Measurements from ENCODE around the gene TRIM10.

Gene TRIM10, protein sequence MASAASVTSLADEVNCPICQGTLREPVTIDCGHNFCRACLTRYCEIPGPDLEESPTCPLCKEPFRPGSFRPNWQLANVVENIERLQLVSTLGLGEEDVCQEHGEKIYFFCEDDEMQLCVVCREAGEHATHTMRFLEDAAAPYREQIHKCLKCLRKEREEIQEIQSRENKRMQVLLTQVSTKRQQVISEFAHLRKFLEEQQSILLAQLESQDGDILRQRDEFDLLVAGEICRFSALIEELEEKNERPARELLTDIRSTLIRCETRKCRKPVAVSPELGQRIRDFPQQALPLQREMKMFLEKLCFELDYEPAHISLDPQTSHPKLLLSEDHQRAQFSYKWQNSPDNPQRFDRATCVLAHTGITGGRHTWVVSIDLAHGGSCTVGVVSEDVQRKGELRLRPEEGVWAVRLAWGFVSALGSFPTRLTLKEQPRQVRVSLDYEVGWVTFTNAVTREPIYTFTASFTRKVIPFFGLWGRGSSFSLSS

DNA sequence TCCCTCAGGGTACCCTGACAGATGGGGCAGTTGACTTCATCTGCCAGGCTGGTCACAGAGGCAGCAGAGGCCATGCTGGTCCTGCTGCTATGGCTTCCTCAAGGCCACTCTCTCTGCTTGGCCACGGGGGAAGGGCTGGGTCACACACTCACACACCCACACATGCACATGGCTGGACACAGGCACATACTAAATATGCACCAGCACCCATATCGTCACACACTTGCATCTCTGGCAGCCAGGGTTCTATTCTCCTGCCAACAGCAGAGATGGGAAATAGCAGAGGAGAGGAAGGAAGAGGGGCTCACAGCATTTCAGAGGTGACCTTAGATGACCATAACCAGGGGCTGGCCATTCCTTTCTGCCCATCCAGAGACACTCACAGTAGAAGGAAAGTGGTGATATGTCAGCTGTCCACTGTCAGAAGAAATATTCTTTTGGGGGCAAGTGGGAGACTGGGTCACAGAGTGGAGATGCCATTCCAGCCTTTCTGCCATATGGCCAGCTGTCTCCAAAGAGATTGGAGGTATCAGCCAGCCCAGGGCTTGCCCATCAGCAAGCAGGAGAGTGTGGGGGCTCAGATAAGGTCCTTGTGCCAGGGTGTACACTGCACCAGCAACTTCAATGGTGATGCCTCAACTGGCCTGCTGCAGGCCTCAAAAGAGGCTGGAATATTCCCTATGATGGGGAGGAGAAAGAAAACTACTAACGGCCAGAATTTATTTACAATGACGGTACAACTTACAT, at the start of gene TRIM10:
Gene TRIM10, minus strand, starts transcription at position 427 of the 747 bp plus-strand sequence. Its CDS starts 353 bp downstream, at position 74.
- H3K4me1 ChIP-seq (ENCODE audit: control insufficient read depth in 5 of 5, insufficient read depth in 5 of 5, low read length in 5 of 5): peaks cover 0 to 10% (median 6%) of the 10 kb centered on the region in 5 donors
- H3K9me3 ChIP-seq (ENCODE audit: control insufficient read depth in 5 of 5, low read length in 5 of 5): no peaks in the 10 kb centered on the region
- peaks cover 4 to 17% (median 6%) of the 10 kb centered on the region in 5 donors for H3K27me3 ChIP-seq (ENCODE audit: control insufficient read depth in 5 of 5, insufficient read depth in 4 of 5, low read length in 5 of 5)
- no peak within 1 kb of the TSS for H3K27ac ChIP-seq (ENCODE audit: low read depth, low read length)
- H3K9ac ChIP-seq (ENCODE audit: low read length in 5 of 5): no peak within 1 kb of the TSS
- no peak within 1 kb of the TSS for H3K4me3 ChIP-seq (ENCODE audit: low read depth in 1 of 5, low read length in 5 of 5)
- no peaks in the 10 kb centered on the region for H3K36me3 ChIP-seq (ENCODE audit: control insufficient read depth in 5 of 5, insufficient read depth in 5 of 5, low read length in 5 of 5)

DNA sequence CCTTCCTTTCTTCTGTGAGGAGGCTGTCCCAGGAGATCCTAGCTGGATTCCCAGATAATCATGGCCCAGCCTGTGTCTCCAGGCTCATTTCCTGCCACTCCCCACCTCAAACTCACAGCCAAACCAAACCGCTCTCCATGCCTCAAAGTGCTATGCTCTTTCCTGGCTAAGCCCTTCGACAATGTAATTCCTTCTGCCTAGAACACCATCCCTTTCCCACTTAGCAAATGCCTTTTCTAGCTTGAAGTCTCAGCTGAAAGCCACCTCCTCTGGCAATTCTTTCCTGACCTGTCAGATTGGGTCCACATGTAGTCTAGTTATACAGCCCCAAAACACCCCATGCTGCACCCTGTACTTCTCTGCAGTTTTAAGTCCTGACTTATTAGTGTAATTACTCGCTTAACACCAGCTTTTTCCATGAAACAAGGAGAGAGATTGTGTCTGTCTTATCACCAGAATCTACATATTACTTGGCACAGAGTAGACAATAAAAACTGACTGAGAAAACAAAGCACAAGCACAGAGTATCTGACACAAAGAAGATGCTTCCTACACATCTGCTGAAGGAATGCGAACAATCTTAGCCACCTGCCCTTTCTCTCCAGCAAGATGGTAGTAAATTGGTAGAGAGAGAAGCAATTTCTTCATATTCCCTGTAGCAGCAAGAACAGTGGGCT, 46.7 kb upstream of the TRIM10 start:
- H3K27ac ChIP-seq (ENCODE audit: low read depth, low read length): no peak overlapping the region

DNA sequence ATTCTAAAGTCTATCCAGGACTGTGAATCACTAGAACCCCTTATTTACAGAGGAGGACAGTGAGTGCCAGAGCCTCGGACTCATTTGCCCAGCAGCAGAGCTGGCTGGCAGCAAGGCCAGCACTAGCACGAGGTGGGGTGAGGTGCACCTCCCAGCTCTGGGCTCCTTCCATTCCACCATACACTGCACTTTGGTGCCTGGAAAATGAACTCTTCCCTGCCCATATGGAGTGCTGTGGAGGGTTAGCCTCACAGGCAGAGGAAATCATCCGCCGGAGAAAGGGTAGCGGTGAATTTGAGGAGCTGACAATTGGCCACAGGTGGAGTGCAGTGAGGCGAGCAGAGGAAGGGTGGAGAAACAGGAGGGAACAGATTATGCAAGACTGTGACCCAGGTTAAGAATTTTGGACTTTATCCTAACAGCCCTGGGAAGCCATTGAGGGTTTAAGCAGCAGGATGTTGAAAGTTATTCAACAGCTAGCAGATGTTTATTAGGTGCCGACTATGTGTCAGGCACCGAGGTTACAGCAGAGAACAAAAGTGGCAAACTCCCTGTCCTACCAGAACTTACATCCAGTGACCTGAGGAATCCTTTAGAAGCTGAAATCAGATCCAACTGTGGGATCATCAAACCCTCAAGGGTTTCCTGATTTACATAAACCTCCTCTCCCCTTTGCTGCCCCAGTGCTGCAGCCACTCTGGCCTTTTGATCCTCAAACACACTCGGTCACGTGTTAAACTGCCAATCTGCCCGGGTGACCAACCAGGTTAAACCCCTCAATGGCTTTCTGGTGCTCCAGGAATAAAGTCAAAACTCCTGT, 46.0 kb upstream of the TRIM10 start:
- H3K36me3 ChIP-seq (ENCODE audit: control insufficient read depth in 5 of 5, insufficient read depth in 5 of 5, low read length in 5 of 5): peaks cover 0 to 3% (median 0%) of the 10 kb centered on the region in 5 donors
- H3K4me3 ChIP-seq (ENCODE audit: low read depth in 1 of 5, low read length in 5 of 5): no peak overlapping the region
- H3K9ac ChIP-seq (ENCODE audit: low read length in 5 of 5): peak overlapping the region in 1 of 5 donors; percentile 0
- H3K27ac ChIP-seq (ENCODE audit: low read depth, low read length): peak overlapping the region; percentile 10
- no peaks in the 10 kb centered on the region for H3K27me3 ChIP-seq (ENCODE audit: control insufficient read depth in 5 of 5, insufficient read depth in 4 of 5, low read length in 5 of 5)
- H3K9me3 ChIP-seq (ENCODE audit: control insufficient read depth in 5 of 5, low read length in 5 of 5): no peaks in the 10 kb centered on the region
- peaks cover 13 to 41% (median 37%) of the 10 kb centered on the region in 5 donors for H3K4me1 ChIP-seq (ENCODE audit: control insufficient read depth in 5 of 5, insufficient read depth in 5 of 5, low read length in 5 of 5)

More for the DNA sequence above, 46.7 kb upstream of the TRIM10 start:
- Histone ChIP-seq H3K4me3 (ENCODE audit: low read depth in 1 of 5, low read length in 5 of 5) (no peak overlapping the region), H3K4me1 (ENCODE audit: control insufficient read depth in 5 of 5, insufficient read depth in 5 of 5, low read length in 5 of 5) (peaks cover 16 to 48% (median 43%) of the 10 kb centered on the region in 5 donors), H3K9me3 (ENCODE audit: control insufficient read depth in 5 of 5, low read length in 5 of 5) (no peaks in the 10 kb centered on the region), H3K9ac (ENCODE audit: low read length in 5 of 5) (peak overlapping the region in 1 of 5 donors; percentile 0), H3K36me3 (ENCODE audit: control insufficient read depth in 5 of 5, insufficient read depth in 5 of 5, low read length in 5 of 5) (peaks cover 0 to 3% (median 0%) of the 10 kb centered on the region in 5 donors), H3K27me3 (ENCODE audit: control insufficient read depth in 5 of 5, insufficient read depth in 4 of 5, low read length in 5 of 5) (no peaks in the 10 kb centered on the region)

DNA sequence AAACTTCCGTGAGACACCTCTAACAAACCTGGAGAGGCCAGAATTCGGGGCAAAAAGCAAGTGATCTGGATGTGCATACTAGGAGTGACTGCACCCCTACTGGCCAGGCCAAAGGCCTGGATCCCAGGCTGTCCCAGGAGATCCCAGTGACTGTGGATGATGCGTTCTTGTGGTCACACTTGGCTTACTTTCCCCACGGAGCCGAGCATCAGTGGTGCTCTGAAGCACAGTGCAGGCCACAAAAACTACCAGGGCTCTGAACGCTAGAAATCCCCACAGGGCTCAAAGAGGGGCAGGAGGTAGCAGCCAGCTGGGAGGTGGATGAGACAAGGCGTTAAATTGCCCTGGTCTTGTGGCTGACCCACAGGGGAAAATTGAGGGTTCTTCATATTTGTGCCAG, 45.1 kb upstream of the TRIM10 start:
- H3K9ac ChIP-seq (ENCODE audit: low read length in 5 of 5): no peak overlapping the region
- H3K27ac ChIP-seq (ENCODE audit: low read depth, low read length): no peak overlapping the region
- no peaks in the 10 kb centered on the region for H3K9me3 ChIP-seq (ENCODE audit: control insufficient read depth in 5 of 5, low read length in 5 of 5)
- H3K27me3 ChIP-seq (ENCODE audit: control insufficient read depth in 5 of 5, insufficient read depth in 4 of 5, low read length in 5 of 5): no peaks in the 10 kb centered on the region
- peaks cover 10 to 42% (median 34%) of the 10 kb centered on the region in 5 donors for H3K4me1 ChIP-seq (ENCODE audit: control insufficient read depth in 5 of 5, insufficient read depth in 5 of 5, low read length in 5 of 5)
- no peak overlapping the region for H3K4me3 ChIP-seq (ENCODE audit: low read depth in 1 of 5, low read length in 5 of 5)
- peaks cover 0 to 3% (median 0%) of the 10 kb centered on the region in 5 donors for H3K36me3 ChIP-seq (ENCODE audit: control insufficient read depth in 5 of 5, insufficient read depth in 5 of 5, low read length in 5 of 5)

- Histone ChIP-seq H3K4me3 (ENCODE audit: low read depth in 1 of 5, low read length in 5 of 5) (no peak overlapping the region), H3K27me3 (ENCODE audit: control insufficient read depth in 5 of 5, insufficient read depth in 4 of 5, low read length in 5 of 5) (no peaks in the 10 kb centered on the region), H3K36me3 (ENCODE audit: control insufficient read depth in 5 of 5, insufficient read depth in 5 of 5, low read length in 5 of 5) (peaks cover 0 to 15% (median 12%) of the 10 kb centered on the region in 5 donors), H3K27ac (ENCODE audit: low read depth, low read length) (no peak overlapping the region), H3K9me3 (ENCODE audit: control insufficient read depth in 5 of 5, low read length in 5 of 5) (no peaks in the 10 kb centered on the region), H3K4me1 (ENCODE audit: control insufficient read depth in 5 of 5, insufficient read depth in 5 of 5, low read length in 5 of 5) (peaks cover 10 to 34% (median 29%) of the 10 kb centered on the region in 5 donors), H3K9ac (ENCODE audit: low read length in 5 of 5) (no peak overlapping the region)
Observed at GRCh38 chr6:30204116-30204515, 43.1 kb upstream of the TRIM10 start.

GRCh38 chr6:30202366-30202765, 41.4 kb upstream of the TRIM10 start:
- H3K4me3 ChIP-seq (ENCODE audit: low read depth in 1 of 5, low read length in 5 of 5): no peak overlapping the region
- H3K36me3 ChIP-seq (ENCODE audit: control insufficient read depth in 5 of 5, insufficient read depth in 5 of 5, low read length in 5 of 5): peaks cover 0 to 30% (median 29%) of the 10 kb centered on the region in 5 donors
- H3K4me1 ChIP-seq (ENCODE audit: control insufficient read depth in 5 of 5, insufficient read depth in 5 of 5, low read length in 5 of 5): peaks cover 5 to 27% (median 21%) of the 10 kb centered on the region in 5 donors
- no peak overlapping the region for H3K9ac ChIP-seq (ENCODE audit: low read length in 5 of 5)
- H3K27me3 ChIP-seq (ENCODE audit: control insufficient read depth in 5 of 5, insufficient read depth in 4 of 5, low read length in 5 of 5): no peaks in the 10 kb centered on the region
- no peak overlapping the region for H3K27ac ChIP-seq (ENCODE audit: low read depth, low read length)
- no peaks in the 10 kb centered on the region for H3K9me3 ChIP-seq (ENCODE audit: control insufficient read depth in 5 of 5, low read length in 5 of 5)

GRCh38 chr6:30200551-30201281, 39.7 kb upstream of the TRIM10 start:
- Histone ChIP-seq H3K9ac (ENCODE audit: low read length in 5 of 5) (no peak overlapping the region), H3K4me3 (ENCODE audit: low read depth in 1 of 5, low read length in 5 of 5) (no peak overlapping the region), H3K9me3 (ENCODE audit: control insufficient read depth in 5 of 5, low read length in 5 of 5) (no peaks in the 10 kb centered on the region), H3K36me3 (ENCODE audit: control insufficient read depth in 5 of 5, insufficient read depth in 5 of 5, low read length in 5 of 5) (peaks cover 0 to 47% (median 45%) of the 10 kb centered on the region in 5 donors), H3K27ac (ENCODE audit: low read depth, low read length) (no peak overlapping the region), H3K4me1 (ENCODE audit: control insufficient read depth in 5 of 5, insufficient read depth in 5 of 5, low read length in 5 of 5) (peaks cover 0 to 12% (median 8%) of the 10 kb centered on the region in 5 donors), H3K27me3 (ENCODE audit: control insufficient read depth in 5 of 5, insufficient read depth in 4 of 5, low read length in 5 of 5) (no peaks in the 10 kb centered on the region)

DNA sequence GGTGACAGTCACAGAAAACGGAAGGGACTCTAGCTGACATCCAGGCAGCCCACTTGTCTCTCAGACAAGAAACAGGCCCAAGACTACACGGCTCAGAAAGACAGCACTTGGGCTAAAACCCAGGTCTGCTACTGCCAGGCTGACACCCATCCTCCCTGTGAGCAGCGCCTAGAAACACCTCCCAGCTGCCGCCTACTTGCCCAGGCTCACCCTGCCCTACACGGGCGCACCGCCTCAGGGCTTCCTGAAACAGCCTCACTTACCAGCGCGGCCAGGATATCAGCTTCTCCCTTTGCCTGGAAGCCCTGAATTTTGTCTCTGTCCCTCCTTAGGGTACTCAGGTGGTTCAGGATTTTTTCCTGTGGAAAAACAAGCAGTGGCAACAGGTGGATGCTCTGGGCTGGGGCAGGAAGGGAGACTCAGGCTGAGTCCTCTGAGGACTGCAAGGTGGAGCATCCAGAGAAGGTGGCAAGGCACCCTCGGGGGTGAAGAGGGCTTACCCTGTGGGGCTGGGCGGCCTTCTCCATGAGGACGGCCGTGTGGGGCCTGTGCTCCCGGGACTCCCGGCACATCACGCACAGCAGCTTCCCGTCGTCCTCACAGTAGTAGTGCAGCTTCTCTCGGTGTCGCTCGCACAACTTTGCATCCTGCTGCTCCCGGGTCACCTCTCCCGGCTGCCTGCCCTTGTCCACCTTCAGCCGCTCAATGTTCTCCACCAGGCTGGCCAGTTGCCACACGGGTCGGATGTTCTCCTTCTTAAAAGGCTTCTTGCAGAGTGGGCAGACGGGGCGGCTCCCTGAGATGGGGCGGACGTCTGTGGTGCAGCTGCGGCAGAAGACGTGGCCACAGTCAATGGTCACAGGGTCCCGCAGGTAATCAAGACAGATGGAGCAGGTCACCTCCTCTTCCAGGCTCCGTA, 37.4 kb upstream of the TRIM10 start:
- Histone ChIP-seq H3K4me3 (ENCODE audit: low read depth in 1 of 5, low read length in 5 of 5) (no peak overlapping the region), H3K36me3 (ENCODE audit: control insufficient read depth in 5 of 5, insufficient read depth in 5 of 5, low read length in 5 of 5) (peaks cover 0 to 69% (median 54%) of the 10 kb centered on the region in 5 donors), H3K27me3 (ENCODE audit: control insufficient read depth in 5 of 5, insufficient read depth in 4 of 5, low read length in 5 of 5) (no peaks in the 10 kb centered on the region), H3K9me3 (ENCODE audit: control insufficient read depth in 5 of 5, low read length in 5 of 5) (no peaks in the 10 kb centered on the region), H3K27ac (ENCODE audit: low read depth, low read length) (no peak overlapping the region), H3K4me1 (ENCODE audit: control insufficient read depth in 5 of 5, insufficient read depth in 5 of 5, low read length in 5 of 5) (peaks cover 0 to 12% (median 8%) of the 10 kb centered on the region in 5 donors), H3K9ac (ENCODE audit: low read length in 5 of 5) (no peak overlapping the region)

Measured in subcutaneous abdominal adipose tissue (tissue), 5 donors.